ENCODE data around the gene IGFL3. TPM values are rescaled to one million over a fixed set of nuclear protein-coding genes. Genes with fewer than 3 reads are reported as not detected.

The IGFL3 gene
- total and polyA plus RNA-seq, 2 of the 13 experiments (the other 11 are each of a cell fraction or from before 2014, with no cell fraction given): not detected

DNA sequence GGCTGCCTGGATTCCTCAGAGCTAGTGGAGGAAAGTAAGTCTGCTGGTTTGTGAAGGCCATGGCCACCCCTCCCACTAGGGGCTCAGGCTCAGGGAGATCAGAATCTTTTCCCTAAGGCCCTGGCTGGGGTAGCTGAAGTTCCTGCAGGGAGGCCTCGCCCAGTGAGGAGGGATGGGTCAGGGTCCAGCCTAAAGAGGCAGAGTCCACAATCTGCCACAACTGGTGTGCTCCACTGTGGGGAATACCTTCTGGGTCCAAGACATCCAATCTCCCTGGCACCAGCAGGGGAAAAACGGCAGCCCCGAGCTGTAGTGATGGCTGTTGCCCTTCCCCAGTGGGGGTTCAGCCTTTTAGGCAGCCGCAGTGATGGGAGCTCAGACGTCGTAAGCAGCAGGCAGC is 23.2 kb downstream of the IGFL3 start:
- Histone ChIP-seq H3K27me3 (ENCODE audit: control insufficient read depth in 1 of 2, insufficient read depth in 2 of 2, low read length in 2 of 2) (no peaks in the 10 kb centered on the region), H3K4me3 (replicated peaks in 1 of 3; ENCODE audit: insufficient read depth in 1 of 3, low read depth in 2 of 3, low read length in 3 of 3) (no peak overlapping the region), H3K4me1 (ENCODE audit: insufficient read depth, low read length) (no peaks in the 10 kb centered on the region), H2AFZ (ENCODE audit: low read length) (no peak overlapping the region), H4K20me1 (ENCODE audit: insufficient read depth, low read length) (no peaks in the 10 kb centered on the region), H3K4me2 (ENCODE audit: low read depth, low read length) (no peak overlapping the region), H3K79me2 (ENCODE audit: insufficient read depth, low read length) (no peaks in the 10 kb centered on the region), H3K9ac (ENCODE audit: insufficient read depth, low read depth, low read length) (no peak overlapping the region), H3K27ac (ENCODE audit: extremely low read length, insufficient read depth, low read length) (no peak overlapping the region), H3K9me3 (ENCODE audit: low read length) (no peaks in the 10 kb centered on the region), H3K36me3 (replicated peaks in 1 of 2; ENCODE audit: control insufficient read depth in 1 of 2, insufficient read depth in 2 of 2, low read length in 2 of 2) (no peaks in the 10 kb centered on the region)
- DNase-seq (ENCODE audit: low spot score) (no peak), FAIRE-seq (no peak), ATAC-seq (no peak)
- in situ Hi-C loops (cut with HindIII; ENCODE audit: extremely low pct_ligation_motif_present, low pct_unique_long_range_greater_than_20kb): no loop called here
- TF ChIP-seq NFIB (CRISPR knock-in tag; IDR thresholded peaks at IDR 0.05; ENCODE audit: borderline replicate concordance) (no peak), KAT8 (CRISPR knock-in tag; IDR thresholded peaks at IDR 0.05) (no peak), STAT5B (CRISPR knock-in tag; IDR thresholded peaks at IDR 0.05) (no peak), ZNF263 (CRISPR knock-in tag; IDR thresholded peaks at IDR 0.05) (peak; percentile 54), ZNF790 (CRISPR knock-in tag; IDR thresholded peaks at IDR 0.05; ENCODE audit: borderline replicate concordance) (no peak)
- 38% methylated on average over 6 of the region's 6 CpGs for WGBS (ENCODE audit: low lambda C conversion rate)
- intact Hi-C loops (cut with micrococcal nuclease; ENCODE audit: unreplicated experiment): no loop called here
- ChIA-PET POLR2A (no interaction called here), CTCF (ENCODE audit: low intra/inter-chr PET ratio, low total read pairs) (no interaction called here)
- no TSS peak for BruUV-seq (replicated peaks)

DNA sequence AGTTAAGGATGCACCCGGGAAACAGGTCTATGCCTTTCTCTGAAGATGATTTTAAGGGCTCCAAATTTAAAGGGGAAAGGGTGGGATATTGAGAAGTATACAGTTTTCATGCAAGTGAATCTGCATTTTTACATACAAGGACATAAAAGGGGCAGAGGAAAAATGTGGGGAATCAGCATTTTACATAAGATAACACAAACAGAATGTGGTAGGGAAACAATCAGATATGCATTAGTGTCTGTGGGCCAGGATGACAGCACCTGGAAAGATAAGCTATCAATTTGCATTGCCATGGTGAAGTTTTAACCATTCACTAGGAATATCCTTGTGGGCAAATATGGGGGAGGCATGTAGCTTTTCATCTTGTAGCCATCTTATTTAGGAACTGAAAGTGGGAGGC is 24.1 kb downstream of the IGFL3 start:
- H3K79me2 ChIP-seq (ENCODE audit: insufficient read depth, low read length): no peaks in the 10 kb centered on the region
- ATAC-seq: no peak
- H3K9ac ChIP-seq (ENCODE audit: insufficient read depth, low read depth, low read length): no peak overlapping the region
- no peaks in the 10 kb centered on the region for H3K27me3 ChIP-seq (ENCODE audit: control insufficient read depth in 1 of 2, insufficient read depth in 2 of 2, low read length in 2 of 2)
- H4K20me1 ChIP-seq (ENCODE audit: insufficient read depth, low read length): no peaks in the 10 kb centered on the region
- no peak for FAIRE-seq
- no peak for TF ChIP-seq TP53 (CRISPR knock-in tag; conservative IDR thresholded peaks at IDR 0.05)
- TF ChIP-seq ZNF577 (CRISPR knock-in tag; IDR thresholded peaks at IDR 0.05; ENCODE audit: borderline replicate concordance, low read depth): no peak
- TF ChIP-seq MTF2 (CRISPR knock-in tag; IDR thresholded peaks at IDR 0.05; ENCODE audit: borderline replicate concordance): no peak
- no peak for TF ChIP-seq FIP1L1 (IDR thresholded peaks at IDR 0.05; ENCODE audit: borderline replicate concordance, insufficient read depth, low read depth, low read length)
- TF ChIP-seq ZFAT (CRISPR knock-in tag; conservative IDR thresholded peaks at IDR 0.05): no peak
- TF ChIP-seq ZSCAN31 (CRISPR knock-in tag; IDR thresholded peaks at IDR 0.05; ENCODE audit: low read depth): no peak
- 0 out of 4 replicates have a peak, but pooled peaks of 1 of the 2 experiments have one; percentile 5 for TF ChIP-seq MAFK (conservative IDR thresholded peaks at IDR 0.05 in 1 of 2, IDR thresholded peaks at IDR 0.05 in 1 of 2; ENCODE audit: low read length in 2 of 2)
- no peak for TF ChIP-seq BRD4 (CRISPR knock-in tag; IDR thresholded peaks at IDR 0.05)
- H2AFZ ChIP-seq (ENCODE audit: low read length): no peak overlapping the region
- intact Hi-C loops (cut with micrococcal nuclease; ENCODE audit: unreplicated experiment): no loop called here
- H3K4me1 ChIP-seq (ENCODE audit: insufficient read depth, low read length): no peaks in the 10 kb centered on the region
- no peaks in the 10 kb centered on the region for H3K36me3 ChIP-seq (replicated peaks in 1 of 2; ENCODE audit: control insufficient read depth in 1 of 2, insufficient read depth in 2 of 2, low read length in 2 of 2)
- H3K4me3 ChIP-seq (replicated peaks in 1 of 3; ENCODE audit: insufficient read depth in 1 of 3, low read depth in 2 of 3, low read length in 3 of 3): no peak overlapping the region
- no peaks in the 10 kb centered on the region for H3K9me3 ChIP-seq (ENCODE audit: low read length)
- ChIA-PET POLR2A (no interaction called here), CTCF (ENCODE audit: low intra/inter-chr PET ratio, low total read pairs) (no interaction called here)
- no peak overlapping the region for H3K4me2 ChIP-seq (ENCODE audit: low read depth, low read length)
- no peak for DNase-seq (ENCODE audit: low spot score)
- no peak overlapping the region for H3K27ac ChIP-seq (ENCODE audit: extremely low read length, insufficient read depth, low read length)
- in situ Hi-C loops (cut with HindIII; ENCODE audit: extremely low pct_ligation_motif_present, low pct_unique_long_range_greater_than_20kb): no loop called here
- BruUV-seq (replicated peaks): no TSS peak
- 0% methylated on average over 1 of the region's 1 CpG for WGBS (ENCODE audit: low lambda C conversion rate)

Measured in HepG2 (cell line).